GM12878 (cell line): Measurements from ENCODE around the gene CDC42BPB. TPM values are rescaled to one million over a fixed set of nuclear protein-coding genes. Genes with fewer than 3 reads are reported as not detected.
"Not testable (repeated sequence)": the region's sequence is repeated elsewhere in the genome, so short reads cannot be mapped to it uniquely, and the experiment has no call there.

Source experiments
- ATAC-seq: fragments of 200-7000 bp; cut with Tn5 transposase; 3 replicates; pipeline ENCODE4 v1.9.1; 2020; ENCODE audit warnings: mild to moderate bottlenecking, moderate library complexity
- BruUV-seq: library from RNA; stranded (reverse); fragments of 400-500 nt; replicated peaks from 2 replicates; lab custom pipeline; 2021; lab: Mats Ljungman, UMichigan
- CTCF ChIA-PET: fragments of 300-600 bp; sonication (Branson Sonifier 250); formaldehyde crosslinking; extraction: SDS; loops from one replicate; lab custom pipeline; 2021; ENCODE audit warnings: inconsistent platforms; lab: Yijun Ruan, JAX
- POLR2A ChIA-PET: fragments of 350-600 bp; formaldehyde crosslinking; extraction: SDS; loops from one replicate; lab custom pipeline; 2021; ENCODE audit warnings: inconsistent platforms; lab: Charles Lee
- RAD21 ChIA-PET: fragments of 300-600 bp; sonication (Branson Sonifier 250); formaldehyde crosslinking; loops from one replicate; lab custom pipeline; 2023; ENCODE audit warnings: antibody characterized with exemption; ENCODE audit not compliant: unreplicated experiment; lab: Charles Lee
- SMC1A ChIA-PET: fragments of 300-600 bp; sonication (Branson Sonifier 250); formaldehyde crosslinking; loops from one replicate; lab custom pipeline; 2023; ENCODE audit not compliant: unreplicated experiment, uncharacterized antibody; lab: Charles Lee
- DNase-seq: peaks from one replicate; pipeline ENCODE4 v3.0.0-alpha.2; 2011; ENCODE audit warnings: low read depth, low spot score
- FAIRE-seq: peaks from 3 replicates; lab custom pipeline; 2011; peaks lifted over from hg19 to GRCh38; lab: Jason Lieb, UNC
- H2AFZ ChIP-seq: 2 replicates; pipeline ENCODE4 v1.6.0; 2011; ENCODE audit warnings: low read depth, low read length, control low read depth; ENCODE audit not compliant: control insufficient read depth
- H3K27ac ChIP-seq: 2 replicates; pipeline ENCODE4 v1.5.1; 2011; ENCODE audit warnings: control low read depth; ENCODE audit not compliant: control insufficient read depth, insufficient read depth
- H3K27me3 ChIP-seq, 2 experiments: replicated peaks in 1 of 2; 2 replicates each; pipeline versions ENCODE4 v1.6.0 to v1.6.1; 2011; ENCODE audit warnings: low read length in 1 of 2; ENCODE audit not compliant: control insufficient read depth in 2 of 2, insufficient read depth in 2 of 2
- H3K36me3 ChIP-seq, 2 experiments: 2 replicates each; pipeline ENCODE4 v1.5.1; 2011; ENCODE audit warnings: low read length in 1 of 2; ENCODE audit not compliant: control insufficient read depth in 2 of 2, insufficient read depth in 2 of 2
- H3K4me1 ChIP-seq: 2 replicates; pipeline ENCODE4 v1.6.1; 2011; ENCODE audit warnings: mild to moderate bottlenecking, low read length, moderate library complexity, mixed read lengths; ENCODE audit not compliant: control insufficient read depth, insufficient read depth
- H3K4me2 ChIP-seq: 2 replicates; pipeline ENCODE4 v1.6.0; 2011; ENCODE audit warnings: control low read depth; ENCODE audit not compliant: control insufficient read depth, insufficient read depth
- H3K4me3 ChIP-seq: fragments of 200-600 bp; sonication (generic); 2 replicates; pipeline ENCODE4 v1.5.1; 2016
- H3K79me2 ChIP-seq: 2 replicates; pipeline ENCODE4 v1.6.0; 2011; ENCODE audit warnings: low read length; ENCODE audit not compliant: control insufficient read depth, insufficient read depth
- H3K9ac ChIP-seq: 2 replicates; pipeline ENCODE4 v1.8.0; 2011; ENCODE audit warnings: low read length, control low read depth, mixed read lengths; ENCODE audit not compliant: control insufficient read depth, insufficient read depth
- H3K9me3 ChIP-seq: replicated peaks from 3 replicates; pipeline ENCODE4 v1.5.1; 2011; ENCODE audit warnings: mild to moderate bottlenecking, low read length; ENCODE audit not compliant: control insufficient read depth, insufficient read depth
- H4K20me1 ChIP-seq: 2 replicates; pipeline ENCODE4 v1.6.0; 2011; ENCODE audit not compliant: control insufficient read depth, insufficient read depth
- ASH2L ChIP-seq: fragments of 300-600, 200-600 bp; sonication (generic); IDR thresholded peaks from 2 replicates; pipeline ENCODE4 v1.6.1; 2017; ENCODE audit warnings: low read depth, mild to moderate bottlenecking, borderline replicate concordance
- CBFB ChIP-seq: IDR thresholded peaks from 2 replicates; pipeline ENCODE4 v1.6.1; 2016; ENCODE audit warnings: antibody characterized with exemption, low read depth
- CHD2 ChIP-seq: IDR thresholded peaks from 2 replicates; pipeline ENCODE4 v1.6.1; 2011; ENCODE audit warnings: low read depth, low read length, improper control_type of control experiment, borderline replicate concordance
- IKZF2 ChIP-seq, 2 experiments: fragments of 450-650 bp; IDR thresholded peaks; 2 replicates each; pipeline ENCODE4 v1.6.1; 2017; ENCODE audit warnings: mild to moderate bottlenecking in 2 of 2, moderate library complexity in 2 of 2
- LARP7 ChIP-seq: fragments of 450-650 bp; IDR thresholded peaks from 2 replicates; pipeline ENCODE4 v1.6.1; 2017; ENCODE audit warnings: mild to moderate bottlenecking
- PKNOX1 ChIP-seq: fragments of 450-650 bp; IDR thresholded peaks from 2 replicates; pipeline ENCODE4 v1.6.1; 2016; ENCODE audit warnings: mild to moderate bottlenecking
- POLR2A ChIP-seq: IDR thresholded peaks from 2 replicates; pipeline ENCODE4 v1.6.1; 2011; ENCODE audit warnings: low read depth, mild to moderate bottlenecking, low read length
- RBBP5 ChIP-seq: fragments of 200-600 bp; sonication (generic); conservative IDR thresholded peaks from 2 replicates; pipeline ENCODE4 v1.6.1; 2016
- RELA ChIP-seq: fragments of 450-650 bp; IDR thresholded peaks from 2 replicates; pipeline ENCODE4 v1.8.0; 2014; ENCODE audit warnings: borderline replicate concordance; ENCODE audit not compliant: partially characterized antibody
- SPI1 ChIP-seq: IDR thresholded peaks from 2 replicates; pipeline ENCODE4 v1.6.1; 2011; ENCODE audit warnings: low read depth, mild to moderate bottlenecking, low read length, moderate library complexity, borderline replicate concordance; ENCODE audit not compliant: insufficient read depth
- TCF3 ChIP-seq: IDR thresholded peaks from 2 replicates; pipeline ENCODE4 v1.6.1; 2012; ENCODE audit warnings: low read depth, mild to moderate bottlenecking, low read length, borderline replicate concordance; ENCODE audit not compliant: insufficient read depth
- ZNF687 ChIP-seq: fragments of 450-650 bp; IDR thresholded peaks from 2 replicates; pipeline ENCODE4 v1.6.1; 2017; ENCODE audit warnings: mild to moderate bottlenecking, moderate library complexity
- WGBS: methylation state at CpG from one replicate; pipeline ENCODE4 v1.1.6; 2016; ENCODE audit warnings: low lambda C conversion rate; ENCODE audit not compliant: insufficient replicate concordance, insufficient coverage; ENCODE audit errors: missing lambda C conversion rate; 5-methylcytosine and 5-hydroxymethylcytosine counted together
- in situ Hi-C: fragments of 300-500 bp; cut with MboI; formaldehyde crosslinking; loops from 9 replicates; pipeline ENCODE4 v1.14.3; 2018; ENCODE audit warnings: mixed read lengths
- intact Hi-C: fragments of 100-400 bp; cut with micrococcal nuclease; formaldehyde crosslinking; loops from one replicate; pipeline ENCODE4 v1.14.2; 2022; ENCODE audit not compliant: unreplicated experiment
- polyA plus RNA-seq, 11 experiments: library from polyadenylated mRNA; depleted of rRNA in 4 of 11; unstranded in 6 of 11; stranded (reverse) in 5 of 11; fragments of >200 nt; fragmentation: Nextera tagmentation in 4 of 11; fragmentation: Illumina TruSeq in 1 of 11; extraction: Ambion mirVana in 4 of 11; extraction: Trizol in 1 of 11; gene quantifications; 1 replicate in 1 of 11; 2 replicates in 10 of 11; pipeline versions ENCODE4 v1.2.1 to v1.2.3, GENCODE V29; 2011 to 2016; ENCODE audit warnings: inconsistent platforms in 2 of 11, missing spikeins in 2 of 11, low read depth in 1 of 11
- total RNA-seq, 4 experiments: library from RNA; depleted of rRNA in 3 of 4; stranded (reverse); fragments of >200 nt in 3 of 4; fragmentation: Illumina TruSeq in 1 of 4; extraction: Trizol in 1 of 4; gene quantifications; 2 replicates each; pipeline versions ENCODE4 v1.2.1 to v1.2.3, GENCODE V29; 2013 to 2021

Gene CDC42BPB
- total and polyA plus RNA-seq, 10 of the 15 experiments (the other 5 are each of a cell fraction or from before 2014, with no cell fraction given) = 0.42 to 22.1 (median 13.3) TPM

- Histone ChIP-seq H4K20me1 (no peaks in the 10 kb centered on the region), H3K4me1 (peaks cover 24% of the 10 kb centered on the region), H3K27me3 (peaks cover 14 to 18% of the 10 kb centered on the region in 2 experiments), H3K27ac (no peak overlapping the region), H3K4me3 (no peak overlapping the region), H3K36me3 (no peaks in the 10 kb centered on the region), H3K4me2 (no peak overlapping the region), H3K9ac (no peak overlapping the region), H3K9me3 (no peaks in the 10 kb centered on the region), H3K79me2 (no peaks in the 10 kb centered on the region), H2AFZ (no peak overlapping the region)
- TF ChIP-seq SPI1 (no peak), LARP7 (no peak), CHD2 (no peak), ZNF687 (no peak), CBFB (no peak), PKNOX1 (no peak), TCF3 (no peak), RBBP5 (no peak), IKZF2 (IDR thresholded peaks at IDR 0.05) (no peak), RELA (no peak), ASH2L (no peak), POLR2A (no peak)
- intact Hi-C loops (no loop called here), in situ Hi-C loops (no loop called here)
- DNase-seq (no peak), ATAC-seq (no peak), FAIRE-seq (no peak)
- BruUV-seq = no TSS peak
- ChIA-PET RAD21 (interaction anchor here (1.4 kb wide), 1 partner anchor 10 kb away, joined by 3 read pairs; no protein-coding TSS in a partner anchor), POLR2A (no interaction called here), SMC1A (interaction anchor here (1.0 kb wide), 1 partner anchor 233 kb away, joined by 3 read pairs; no protein-coding TSS in a partner anchor), CTCF (no interaction called here)
- 41% methylated on average over 19 of the region's 19 CpGs for WGBS
Measured at GRCh38 chr14:102927346-102927877, 129.9 kb downstream of the CDC42BPB start.

GRCh38 chr14:102926840-102927239 lies 130.5 kb downstream of the CDC42BPB start:
- intact Hi-C loops, H3K4me3 ChIP-seq, H2AFZ ChIP-seq, DNase-seq, H3K9ac ChIP-seq, CTCF ChIA-PET, H3K27ac ChIP-seq, FAIRE-seq, H3K4me2 ChIP-seq, RAD21 ChIA-PET, in situ Hi-C loops, H3K36me3 ChIP-seq, POLR2A ChIA-PET, ATAC-seq, SMC1A ChIA-PET, H4K20me1 ChIP-seq, BruUV-seq, H3K79me2 ChIP-seq, H3K9me3 ChIP-seq: not testable (repeated sequence)
- Histone ChIP-seq H3K27me3 (peaks cover 14 to 18% of the 10 kb centered on the region in 2 experiments), H3K4me1 (peaks cover 24% of the 10 kb centered on the region)
- 85% methylated on average over 10 of the region's 10 CpGs for WGBS
